ENCODE measurements around the gene GRIK3.

GRIK3 gene

GRCh38 chr1:36981126-36981525 is 53.2 kb downstream of the GRIK3 start:
- no peak for DNase-seq (ENCODE audit: low read depth in 3 of 3)

GRCh38 chr1:36977731-36978406 is 56.4 kb downstream of the GRIK3 start:
- no peak for DNase-seq (ENCODE audit: low read depth in 3 of 3)

GRCh38 chr1:36975642-36976041 is 58.7 kb downstream of the GRIK3 start:
- no peak for DNase-seq (ENCODE audit: low read depth in 3 of 3)

GRCh38 chr1:36973056-36973455 is 61.3 kb downstream of the GRIK3 start:
- no peak for DNase-seq (ENCODE audit: low read depth in 3 of 3)

GRCh38 chr1:36971852-36972618 is 62.3 kb downstream of the GRIK3 start:
- no peak for DNase-seq (ENCODE audit: low read depth in 3 of 3)

- DNase-seq (ENCODE audit: low read depth in 3 of 3), result no peak
Measured at GRCh38 chr1:36968730-36969129, 65.6 kb downstream of the GRIK3 start.

- no peak for DNase-seq (ENCODE audit: low read depth in 3 of 3)
Measured at GRCh38 chr1:36966242-36966641, 68.1 kb downstream of the GRIK3 start.

- no peak for DNase-seq (ENCODE audit: low read depth in 3 of 3)
Measured at GRCh38 chr1:36965275-36966159, 68.8 kb downstream of the GRIK3 start.

- no peak for DNase-seq (ENCODE audit: low read depth in 3 of 3)
Measured at GRCh38 chr1:36964830-36965229, 69.5 kb downstream of the GRIK3 start.

GRCh38 chr1:36963006-36963405 is 71.3 kb downstream of the GRIK3 start:
- no peak for DNase-seq (ENCODE audit: low read depth in 3 of 3)

GRCh38 chr1:36961062-36961615 is 73.2 kb downstream of the GRIK3 start:
- no peak for DNase-seq (ENCODE audit: low read depth in 3 of 3)

GRCh38 chr1:36956570-36956969 is 77.7 kb downstream of the GRIK3 start:
- no peak for DNase-seq (ENCODE audit: low read depth in 3 of 3)

GRCh38 chr1:36955016-36955415 is 79.3 kb downstream of the GRIK3 start:
- no peak for DNase-seq (ENCODE audit: low read depth in 3 of 3)

GRCh38 chr1:36953061-36953460 is 81.3 kb downstream of the GRIK3 start:
- no peak for DNase-seq (ENCODE audit: low read depth in 3 of 3)

- DNase-seq (ENCODE audit: low read depth in 3 of 3), result no peak
Measured at GRCh38 chr1:36951761-36952160, 82.6 kb downstream of the GRIK3 start.

- DNase-seq (ENCODE audit: low read depth in 3 of 3), result no peak
Measured at GRCh38 chr1:36951292-36951750, 83.0 kb downstream of the GRIK3 start.

GRCh38 chr1:36950604-36951291 is 83.6 kb downstream of the GRIK3 start:
- DNase-seq (ENCODE audit: low read depth in 3 of 3), result no peak

- DNase-seq (ENCODE audit: low read depth in 3 of 3), result no peak
Measured at GRCh38 chr1:36948606-36949005, 85.7 kb downstream of the GRIK3 start.

- DNase-seq (ENCODE audit: low read depth in 3 of 3), result no peak
Measured at GRCh38 chr1:36948147-36948546, 86.2 kb downstream of the GRIK3 start.

- no peak for DNase-seq (ENCODE audit: low read depth in 3 of 3)
Measured at GRCh38 chr1:36947384-36947783, 86.9 kb downstream of the GRIK3 start.

- no peak for DNase-seq (ENCODE audit: low read depth in 3 of 3)
Measured at GRCh38 chr1:36944883-36945282, 89.4 kb downstream of the GRIK3 start.

All from stimulated activated CD4-positive, alpha-beta T cell treated with anti-CD3 and anti-CD28 coated beads, TNF-alpha, amount 100 ng/mL, for 48 hours (primary cell).